GM21737 (cell line): Measurements from ENCODE around the gene HDAC9.

ENCODE experiments used
- ATAC-seq: cut with Tn5 transposase; IDR thresholded peaks from one replicate; pipeline ENCODE4 v1.9.1; 2021; ENCODE audit warnings: mild to moderate bottlenecking, moderate library complexity; ENCODE audit not compliant: unreplicated experiment

Gene HDAC9

DNA sequence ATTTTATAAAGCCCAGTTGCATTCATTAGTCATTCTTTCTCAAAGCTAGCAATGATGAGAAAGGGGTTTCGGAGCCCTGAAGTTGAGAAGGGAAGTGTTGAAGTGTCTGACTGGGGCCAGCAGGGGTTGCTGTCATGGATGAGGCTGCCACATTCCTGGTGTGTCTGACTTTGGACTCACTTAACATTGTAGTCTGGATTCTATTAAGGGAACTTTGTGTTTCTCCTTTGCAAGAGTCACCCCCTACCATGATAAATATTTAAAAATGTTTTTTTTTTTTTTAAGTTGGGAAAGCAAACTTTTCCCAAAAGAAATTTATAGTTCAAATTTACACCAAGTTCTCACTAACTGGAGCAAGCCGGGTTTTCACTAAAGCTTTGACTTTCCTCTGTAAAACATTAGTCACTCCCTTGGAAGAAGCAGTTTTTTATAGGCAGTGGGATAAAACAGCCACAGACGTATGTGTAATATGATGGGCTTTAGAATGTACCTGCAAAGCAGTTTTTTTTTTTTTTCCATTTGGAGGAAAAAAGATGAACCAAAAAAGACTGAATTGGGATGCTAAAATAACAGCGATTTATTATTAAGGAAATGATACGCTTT, 378.3 kb downstream of the HDAC9 start:
- ATAC-seq: no peak

DNA sequence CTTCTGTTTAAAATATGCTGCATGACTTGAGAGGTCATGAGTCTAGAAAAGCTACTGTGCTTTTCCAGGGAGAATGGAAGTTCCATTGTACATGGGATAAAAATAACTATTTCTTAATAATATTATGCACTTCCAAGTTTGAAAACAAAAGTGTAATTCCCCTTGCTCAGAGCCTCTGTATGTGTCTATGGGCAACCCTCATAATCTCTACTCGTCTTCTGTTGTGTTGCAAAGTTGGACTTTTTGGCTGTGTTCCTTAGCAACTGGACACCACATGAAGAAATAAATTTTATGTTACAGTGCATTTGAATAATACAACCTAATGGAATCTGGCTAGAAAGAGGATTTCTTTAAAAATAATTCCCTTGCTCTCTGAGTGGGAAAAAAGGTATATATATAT, 379.3 kb downstream of the HDAC9 start:
- ATAC-seq: no peak

DNA sequence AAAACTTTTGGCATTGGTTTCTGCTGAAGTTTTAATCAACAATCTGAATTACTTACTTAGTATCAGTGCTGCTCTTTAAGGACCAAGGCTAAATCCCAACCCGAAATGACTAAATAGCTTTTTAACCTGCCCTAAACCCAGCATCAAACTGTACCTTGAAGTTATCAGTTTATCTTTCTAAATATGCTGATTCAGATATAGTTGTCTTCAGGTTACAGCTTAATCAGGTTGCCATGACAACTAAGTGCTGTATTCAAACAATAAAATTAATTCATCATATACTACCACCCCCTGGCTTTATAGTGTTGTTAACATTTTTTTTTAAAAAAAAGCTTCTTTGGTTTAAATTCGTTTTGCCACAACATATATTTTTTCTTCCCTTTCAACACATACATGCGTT, 382.3 kb downstream of the HDAC9 start:
- ATAC-seq: no peak

DNA sequence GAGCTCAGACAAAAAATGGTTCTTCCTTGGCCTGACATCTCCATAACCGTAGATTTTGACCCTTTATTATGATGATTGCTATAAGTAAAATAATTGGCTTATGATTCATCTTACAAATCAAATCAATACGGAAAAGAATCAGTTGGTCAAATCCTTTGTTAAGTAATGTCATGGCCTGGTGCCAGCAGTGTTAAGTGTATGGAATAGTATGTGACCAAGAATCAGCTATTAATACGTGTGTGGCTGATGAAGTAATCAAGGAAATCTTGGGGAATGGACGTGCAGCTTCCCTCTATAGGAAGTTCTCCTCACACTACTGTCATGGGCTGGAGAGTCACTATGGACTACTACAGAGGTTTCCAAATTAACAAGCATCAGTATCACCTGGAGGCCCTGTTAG, 391.3 kb downstream of the HDAC9 start:
- no peak for ATAC-seq

DNA sequence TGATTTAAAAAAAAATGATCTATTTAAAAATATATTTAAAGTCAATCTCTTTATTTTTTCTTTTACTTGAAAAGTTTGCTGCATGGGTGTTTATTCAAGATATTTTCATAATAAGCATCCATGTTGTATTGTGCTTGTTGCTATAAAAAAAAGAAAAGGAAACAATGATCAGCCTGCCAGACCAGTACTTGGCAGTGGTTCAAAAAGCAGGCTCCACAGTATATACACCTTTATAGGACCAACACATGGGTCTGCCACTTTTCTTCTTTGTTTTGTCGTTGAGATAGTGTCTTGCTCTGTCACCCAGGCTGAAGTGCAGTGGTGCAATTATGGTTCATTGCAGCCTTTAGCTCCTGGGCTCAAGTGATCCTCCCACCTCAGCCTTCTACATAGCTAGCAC, 393.9 kb downstream of the HDAC9 start:
- ATAC-seq: no peak

DNA sequence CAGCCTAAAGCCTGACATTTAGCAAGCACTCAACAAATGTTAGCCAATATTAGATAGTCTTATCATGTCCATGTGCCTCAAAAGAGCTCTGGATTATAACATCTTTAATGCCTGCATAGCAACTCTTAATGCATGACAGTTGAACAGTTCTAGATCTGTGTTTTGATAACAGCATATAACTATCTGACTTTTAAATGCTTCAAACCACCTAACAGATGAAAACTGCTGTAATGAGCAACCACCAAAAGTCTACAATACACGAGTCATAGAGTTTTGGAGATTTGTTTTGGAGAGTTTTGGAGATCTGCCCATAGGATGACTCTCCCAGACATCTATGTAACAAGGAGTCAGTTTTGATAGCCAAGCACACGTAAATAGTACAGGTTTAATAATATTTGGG, 394.6 kb downstream of the HDAC9 start:
- no peak for ATAC-seq

DNA sequence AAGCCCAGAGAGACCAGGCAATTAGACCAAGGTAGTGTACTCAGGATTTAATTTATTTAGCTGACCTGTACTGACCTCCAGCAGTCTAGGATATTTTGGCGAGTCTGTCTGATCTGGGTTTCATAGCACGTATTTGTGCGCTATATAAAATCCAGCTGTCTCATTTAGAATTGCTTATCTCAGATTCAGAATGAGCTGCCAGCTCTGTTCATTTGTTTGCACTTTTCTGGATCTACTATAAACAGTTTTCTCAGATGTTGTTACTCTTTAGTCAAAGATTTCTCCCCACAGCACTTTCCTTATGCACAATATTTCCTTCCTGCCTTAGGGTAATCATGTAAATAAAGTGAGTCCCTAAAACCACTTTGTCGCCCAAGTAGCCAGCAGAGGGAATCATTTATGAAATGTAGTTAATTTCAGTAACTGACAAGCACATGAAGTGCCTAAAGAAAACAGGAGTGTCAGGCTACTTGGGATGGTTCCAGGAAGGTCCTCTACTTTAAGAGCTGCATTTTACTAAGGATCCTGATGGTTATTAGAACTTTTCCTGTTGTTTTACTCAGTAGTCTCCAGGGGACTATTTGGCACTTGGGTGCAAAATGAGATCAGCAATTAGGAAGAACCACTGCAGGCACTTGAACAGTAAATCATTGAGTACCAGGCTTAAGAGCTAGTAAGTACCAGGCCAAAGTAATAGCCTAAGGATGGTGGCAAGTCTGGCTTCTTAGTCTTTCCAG, 395.5 kb downstream of the HDAC9 start:
- ATAC-seq: no peak

DNA sequence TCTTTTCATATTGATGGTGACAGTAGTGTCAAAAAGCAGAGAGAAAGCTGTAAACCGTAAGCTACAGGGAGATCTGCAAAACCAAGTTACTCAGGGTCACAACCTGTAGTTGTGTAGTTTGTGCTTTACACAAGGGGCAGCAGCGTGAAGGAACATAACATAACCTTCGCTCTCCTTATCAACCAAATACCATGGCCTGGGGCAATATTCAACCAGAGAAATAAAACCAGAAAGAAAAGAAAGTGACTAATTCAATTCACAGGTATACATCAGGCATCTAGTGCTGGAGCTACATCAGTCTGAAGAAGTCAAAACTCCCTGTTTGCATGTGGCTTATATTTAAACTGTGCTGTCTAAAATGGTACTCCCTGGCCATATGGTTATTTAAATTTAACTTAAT, 397.6 kb downstream of the HDAC9 start:
- no peak for ATAC-seq

DNA sequence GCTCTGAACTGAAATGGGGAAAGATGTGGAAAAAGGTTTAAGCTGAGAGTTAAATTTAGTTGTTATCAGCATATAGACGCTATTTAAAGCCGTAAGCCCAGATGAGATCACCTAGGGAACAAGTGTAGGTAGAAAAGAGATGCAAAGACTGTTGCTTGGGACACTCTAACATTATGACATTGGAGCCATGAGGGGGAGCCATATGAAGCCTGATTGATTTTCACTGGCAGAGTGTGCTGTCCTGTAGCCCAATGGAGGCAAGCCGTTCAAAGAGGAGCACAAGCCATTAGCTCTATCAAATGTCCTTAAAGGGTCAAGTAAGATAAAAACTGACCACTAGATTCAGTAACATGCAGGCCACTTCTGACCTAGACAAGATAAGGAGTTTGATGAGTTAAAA, 398.6 kb downstream of the HDAC9 start:
- no peak for ATAC-seq

DNA sequence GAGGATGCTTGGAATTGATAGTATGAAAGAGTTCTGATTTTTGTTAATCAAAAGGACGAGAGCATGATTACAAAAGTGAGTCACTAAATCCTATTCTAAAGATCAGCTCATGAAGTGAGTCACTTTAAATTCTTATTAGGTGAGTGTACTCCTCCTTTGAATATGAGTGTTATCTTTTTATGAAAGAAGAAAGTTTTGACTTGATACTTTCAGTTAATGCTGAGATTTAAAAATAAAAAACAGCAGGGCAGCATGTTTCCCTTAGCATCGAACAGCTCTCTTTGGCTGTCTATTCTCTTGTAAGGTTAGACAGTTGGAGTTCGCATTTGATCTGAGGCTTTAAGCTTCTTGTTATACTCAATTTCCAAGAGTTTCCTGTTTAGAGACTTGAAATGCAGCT, 399.9 kb downstream of the HDAC9 start:
- ATAC-seq: no peak

DNA sequence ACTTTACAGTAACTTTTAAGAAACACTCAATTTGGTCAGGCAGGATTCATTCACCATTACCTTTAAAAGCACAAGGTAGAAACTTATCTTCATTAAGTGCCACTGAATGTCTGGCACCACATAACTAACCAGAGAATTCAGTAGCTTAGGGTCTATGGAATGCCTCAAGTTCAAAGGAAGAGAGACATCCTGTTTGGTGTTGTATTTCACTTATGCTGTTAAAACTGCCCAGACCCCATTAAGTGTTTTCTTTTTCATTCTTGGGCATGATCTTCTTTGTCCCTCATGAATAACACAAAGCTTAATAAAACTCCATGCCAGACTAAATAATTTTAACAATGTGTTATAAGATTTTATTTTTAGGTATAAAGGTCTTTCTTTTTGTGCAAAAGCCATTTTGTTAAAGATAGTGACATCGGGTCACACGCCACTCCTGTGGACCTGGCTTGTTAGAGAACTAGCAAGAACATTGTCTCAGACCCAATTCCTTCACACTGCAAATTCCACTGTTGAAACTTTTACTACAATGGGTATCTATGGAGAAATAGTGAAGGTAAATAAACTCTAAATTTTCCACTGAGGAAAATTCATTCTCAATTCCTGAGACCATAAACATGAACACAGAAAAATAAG, 400.9 kb downstream of the HDAC9 start:
- no peak for ATAC-seq

DNA sequence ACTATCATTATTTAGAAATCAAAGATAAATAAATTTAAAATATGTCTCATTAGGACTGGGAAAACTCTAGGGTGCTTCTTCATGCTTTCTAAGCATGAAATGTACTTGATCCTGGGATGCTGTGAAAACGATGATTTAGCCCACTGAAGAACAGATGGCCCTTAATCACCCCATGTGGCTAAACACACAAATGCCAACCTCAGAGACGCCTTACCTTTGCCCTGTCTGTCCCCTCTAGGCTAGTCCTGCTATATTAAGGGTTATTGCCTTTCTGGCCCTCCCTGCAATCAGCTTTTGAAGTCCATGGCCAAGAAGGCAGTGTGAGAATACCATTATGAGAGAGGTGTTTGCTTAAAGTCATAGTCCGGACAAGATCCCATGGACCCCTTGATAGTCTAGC, 404.7 kb downstream of the HDAC9 start:
- no peak for ATAC-seq

DNA sequence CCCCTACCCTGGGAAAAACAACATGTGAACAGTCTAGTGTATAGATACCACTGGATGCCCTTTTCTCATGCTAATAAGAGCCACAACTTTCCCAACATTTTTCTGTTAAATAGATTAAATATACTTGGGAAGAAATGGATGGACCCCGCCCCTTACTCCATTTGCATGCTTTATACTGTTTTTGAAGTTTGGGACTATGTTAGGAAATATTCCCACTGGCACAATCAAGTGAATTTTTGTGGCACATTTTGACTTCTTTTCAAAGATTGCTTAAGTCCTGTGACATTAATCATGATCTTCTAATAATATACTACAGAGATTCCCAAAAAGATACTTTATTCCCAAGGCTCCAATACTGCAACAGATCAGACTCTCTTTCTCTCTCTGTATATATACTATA, 405.3 kb downstream of the HDAC9 start:
- ATAC-seq: no peak

DNA sequence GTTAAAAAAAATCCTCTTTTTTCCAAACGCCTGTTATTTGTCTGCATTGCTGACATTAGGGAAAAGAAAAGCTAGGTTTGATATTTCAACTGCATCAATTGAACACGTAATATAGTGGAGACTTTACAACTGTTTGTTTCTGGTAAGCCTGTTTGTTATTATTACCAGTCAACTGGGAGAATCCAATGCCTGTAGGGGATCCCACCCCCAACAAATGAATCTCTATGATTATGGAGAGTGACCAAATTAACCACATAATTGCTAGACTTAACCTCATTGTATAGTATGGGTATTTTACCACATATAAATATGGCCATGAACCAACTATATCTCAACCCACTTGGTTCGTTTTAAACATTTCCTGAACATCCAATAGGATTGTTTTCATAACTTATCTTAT, 405.8 kb downstream of the HDAC9 start:
- no peak for ATAC-seq

DNA sequence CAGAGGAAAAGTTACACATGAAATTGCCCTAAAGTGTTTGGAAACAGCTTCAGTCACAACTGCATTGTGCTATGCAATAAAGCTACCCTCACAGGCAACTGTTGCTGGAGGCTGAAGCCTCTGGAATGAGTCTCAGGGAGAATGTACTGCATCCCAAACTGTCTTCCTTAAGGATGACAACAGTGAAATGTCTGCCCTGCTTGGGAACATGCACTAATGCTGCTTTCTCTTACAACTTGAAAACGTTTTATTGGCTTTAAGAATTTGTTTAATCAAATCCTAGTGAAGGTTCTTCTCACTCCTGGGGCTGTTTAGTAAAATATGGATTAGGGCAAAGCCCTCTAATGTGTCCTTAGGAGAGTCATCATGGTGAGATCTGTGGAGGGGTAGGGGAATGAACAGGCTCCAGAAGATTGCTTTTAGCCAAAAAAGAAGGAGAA, 406.5 kb downstream of the HDAC9 start:
- ATAC-seq: no peak

DNA sequence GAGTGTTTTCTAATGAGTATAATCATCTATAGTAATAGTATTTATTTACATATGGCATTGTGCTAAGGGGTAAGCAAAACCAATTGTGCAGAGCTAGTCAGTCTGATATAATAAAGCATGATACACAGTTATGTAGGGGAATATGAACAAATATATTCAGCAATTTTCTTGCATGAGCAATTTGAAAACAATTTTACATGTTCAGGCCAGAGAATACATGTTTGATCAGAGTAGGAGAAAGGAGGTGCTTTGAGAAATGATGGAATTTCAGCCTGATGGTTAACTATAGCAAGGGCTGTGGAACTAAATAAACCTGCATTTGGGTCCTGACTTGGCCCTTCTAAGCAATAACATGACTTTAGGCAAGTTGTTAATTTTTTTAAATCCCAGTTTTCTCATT, 407.3 kb downstream of the HDAC9 start:
- no peak for ATAC-seq

DNA sequence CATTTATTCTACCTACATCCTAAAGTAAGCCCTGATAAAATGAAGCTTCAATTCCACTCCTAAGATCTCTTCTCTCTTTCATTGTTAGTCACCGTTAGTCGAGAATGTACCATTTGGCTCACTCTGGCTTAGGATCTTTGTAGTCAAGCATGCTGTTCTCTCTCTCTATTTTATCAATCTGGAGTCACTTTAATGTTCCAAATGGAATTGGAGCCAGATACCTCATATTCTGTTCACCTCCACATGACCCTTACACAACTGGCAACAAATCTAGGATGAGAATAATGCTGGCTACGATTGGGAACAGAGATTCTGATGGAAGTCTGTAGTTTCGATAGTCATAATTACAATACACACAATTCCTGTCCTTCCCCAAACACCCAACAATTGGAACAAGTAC, 408.1 kb downstream of the HDAC9 start:
- no peak for ATAC-seq

DNA sequence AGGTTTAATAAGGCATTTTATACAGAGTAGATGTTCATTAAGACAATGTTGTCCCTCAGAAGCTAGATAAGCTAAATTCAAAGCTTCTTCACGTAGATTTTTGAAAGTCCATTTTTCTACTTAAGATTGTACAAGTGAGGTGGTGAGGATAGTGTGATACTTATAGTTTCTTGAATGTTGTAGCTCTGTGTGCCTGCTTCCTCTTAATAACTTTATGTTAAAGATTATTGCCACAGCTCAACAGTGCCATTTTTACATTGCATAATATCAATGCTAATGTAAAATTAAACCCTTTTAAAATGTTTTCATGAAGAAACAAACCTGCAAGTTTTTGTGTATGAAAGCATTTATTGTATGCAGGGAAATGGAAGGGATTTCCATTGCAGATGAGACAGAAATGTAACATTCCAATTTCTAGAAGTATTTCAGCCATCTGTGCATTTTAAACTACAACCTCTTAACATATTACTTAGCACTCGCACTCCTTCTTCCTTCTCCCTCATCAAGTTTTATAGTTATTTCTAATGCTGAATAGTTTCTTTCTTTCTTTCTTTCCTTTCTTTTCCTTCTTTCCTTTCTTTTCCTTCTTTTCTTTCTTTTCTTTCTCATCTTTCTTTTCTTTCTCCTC, 409.9 kb downstream of the HDAC9 start:
- ATAC-seq: no peak

DNA sequence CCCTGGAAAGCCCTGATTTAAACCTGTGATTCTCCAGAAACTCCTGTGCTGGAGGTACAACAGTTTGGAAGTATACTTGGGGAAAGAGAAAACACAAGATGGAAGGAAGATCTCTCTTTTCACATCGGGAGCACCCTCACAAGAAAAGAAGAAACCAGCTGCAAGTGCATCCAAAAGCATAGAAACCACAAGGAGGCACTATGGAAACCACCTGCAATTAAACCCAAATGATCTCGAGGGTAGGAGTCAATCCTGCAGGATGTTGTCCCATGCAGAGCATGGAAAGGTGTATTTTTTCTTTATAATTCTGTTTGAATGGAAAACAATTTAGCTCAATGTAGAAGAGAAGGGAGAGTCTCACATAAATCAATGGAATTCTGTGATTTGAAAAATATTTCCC, 411.4 kb downstream of the HDAC9 start:
- no peak for ATAC-seq

DNA sequence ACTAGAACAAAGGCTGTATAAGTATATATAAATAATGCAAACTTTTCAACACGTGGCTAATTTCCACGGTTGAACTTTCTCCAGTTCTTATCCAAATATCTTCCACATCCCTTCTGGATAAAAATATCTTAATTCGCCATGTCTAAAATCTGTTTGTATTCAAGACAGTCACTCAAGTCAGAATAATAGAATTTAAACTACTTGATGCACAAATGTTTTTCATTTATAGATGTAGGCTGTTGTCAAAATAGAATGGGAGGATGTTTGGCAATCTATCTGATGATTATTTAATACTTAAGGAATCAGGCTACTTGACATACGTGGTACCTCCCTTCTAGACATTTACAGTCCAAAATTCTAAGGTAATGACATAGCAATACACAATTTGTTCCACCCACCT, 417.6 kb downstream of the HDAC9 start:
- no peak for ATAC-seq

DNA sequence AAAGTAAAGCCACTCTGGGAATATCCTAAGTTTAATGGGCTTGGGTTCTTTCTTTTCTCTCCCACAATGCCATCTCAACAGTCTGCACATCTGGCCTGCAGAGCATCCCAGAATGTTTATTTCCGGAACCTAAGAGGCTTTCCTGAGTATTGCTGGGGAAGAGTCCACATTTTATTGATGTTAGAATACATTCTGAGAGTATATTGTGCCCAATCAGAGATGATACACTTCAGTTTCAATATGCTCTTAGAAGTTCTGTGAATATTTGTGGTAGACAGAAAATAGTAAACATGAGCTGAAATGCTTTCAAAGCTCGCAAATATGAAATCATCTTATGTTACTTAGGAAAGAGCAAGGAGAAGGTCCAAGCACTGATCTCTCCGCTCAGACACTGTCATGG, 421.3 kb downstream of the HDAC9 start:
- no peak for ATAC-seq

DNA sequence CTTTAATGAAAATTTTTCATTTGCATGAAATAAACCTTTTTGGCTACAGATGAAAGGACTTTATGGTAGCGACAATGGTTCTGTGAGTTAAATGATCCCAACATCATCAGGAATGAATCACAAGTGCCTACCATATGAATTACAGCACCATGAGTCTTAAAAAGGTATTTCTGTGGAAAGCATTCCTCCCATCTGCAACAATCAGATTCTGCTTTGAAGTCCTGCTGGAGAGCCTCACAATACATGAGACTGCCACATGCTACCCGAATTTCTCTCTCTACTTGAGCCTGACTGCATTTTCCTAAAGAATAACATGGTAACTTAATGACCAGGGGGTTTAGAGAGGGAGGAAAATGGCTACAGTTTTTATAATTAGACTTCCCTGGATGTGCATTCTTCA, 431.6 kb downstream of the HDAC9 start:
- ATAC-seq: no peak
